ENCODE data around the gene CD22. TPM values are rescaled to one million over a fixed set of nuclear protein-coding genes. Genes with fewer than 3 reads are reported as not detected.
"Not testable (repeated sequence)": the region's sequence is repeated elsewhere in the genome, so short reads cannot be mapped to it uniquely, and the experiment has no call there.

The CD22 gene
- total and polyA plus RNA-seq, 7 donors: 0.11 to 3.2 (median 0.32) TPM

- 75 to 78% (median 78%) methylated on average over 12 of the region's 12 CpGs for WGBS, 3 donors
Measured at GRCh38 chr19:35375505-35376307, 46.7 kb downstream of the CD22 start.

GRCh38 chr19:35377656-35378055 lies 48.7 kb downstream of the CD22 start:
- H3K36me3 ChIP-seq (ENCODE audit: insufficient read depth in 1 of 2, low read depth in 1 of 2): no peaks in the 10 kb centered on the region
- no peak overlapping the region for H3K27ac ChIP-seq
- intact Hi-C loops (cut with DNase I): loop anchor here in 1 of 2 donors (1.0 kb wide), 1 partner anchor 20 kb away; no protein-coding TSS in a partner anchor
- ATAC-seq (no peak), DNase-seq (peak in 1 of 2 donors; percentile 69)
- no peaks in the 10 kb centered on the region for H3K4me1 ChIP-seq
- TF ChIP-seq CTCF (IDR thresholded peaks at IDR 0.05): no peak
- H3K4me3 ChIP-seq: no peak overlapping the region
- peaks cover 0 to 2% (median 0%) of the 10 kb centered on the region in 3 donors for H3K27me3 ChIP-seq (ENCODE audit: insufficient read depth in 3 of 3, low read length in 2 of 3)
- no peaks in the 10 kb centered on the region for H3K9me3 ChIP-seq
- 28 to 64% (median 56%) methylated on average over 1 of the region's 1 CpG for WGBS, 3 donors

More at GRCh38 chr19:35375505-35376307, 46.7 kb downstream of the CD22 start:
- H3K4me1 ChIP-seq: no peaks in the 10 kb centered on the region
- ATAC-seq (no peak), DNase-seq (no peak)
- intact Hi-C loops (cut with DNase I): loop anchor here in 1 of 2 donors (2.0 kb wide), 1 partner anchor 17 kb away; the partner anchor contains the start of gene FFAR3
- no peak overlapping the region for H3K4me3 ChIP-seq
- no peak for TF ChIP-seq CTCF (IDR thresholded peaks at IDR 0.05)
- H3K27ac ChIP-seq: no peak overlapping the region
- H3K9me3 ChIP-seq: no peaks in the 10 kb centered on the region
- H3K36me3 ChIP-seq (ENCODE audit: insufficient read depth in 1 of 2, low read depth in 1 of 2): no peaks in the 10 kb centered on the region
- H3K27me3 ChIP-seq (ENCODE audit: insufficient read depth in 3 of 3, low read length in 2 of 3): peaks cover 0 to 2% (median 0%) of the 10 kb centered on the region in 3 donors

- no peaks in the 10 kb centered on the region for H3K36me3 ChIP-seq (ENCODE audit: insufficient read depth in 1 of 2, low read depth in 1 of 2)
- H3K27me3 ChIP-seq (ENCODE audit: insufficient read depth in 3 of 3, low read length in 2 of 3): peaks cover 0 to 2% (median 0%) of the 10 kb centered on the region in 3 donors
- H3K9me3 ChIP-seq: no peaks in the 10 kb centered on the region
- no peak for DNase-seq
- H3K27ac ChIP-seq: no peak overlapping the region
- WGBS, 3 donors: 84 to 97% (median 90%) methylated on average over 3 of the region's 3 CpGs
- ATAC-seq: no peak
- no peak overlapping the region for H3K4me3 ChIP-seq
- intact Hi-C loops (cut with DNase I): no loop called here
- no peaks in the 10 kb centered on the region for H3K4me1 ChIP-seq
- TF ChIP-seq CTCF (IDR thresholded peaks at IDR 0.05): no peak
Measured at GRCh38 chr19:35378356-35378755, 49.4 kb downstream of the CD22 start.

- H3K4me3 ChIP-seq; ATAC-seq; H3K27ac ChIP-seq; intact Hi-C loops (cut with DNase I); DNase-seq; H3K4me1 ChIP-seq; H3K9me3 ChIP-seq; H3K27me3 ChIP-seq (ENCODE audit: insufficient read depth in 3 of 3, low read length in 2 of 3); H3K36me3 ChIP-seq (ENCODE audit: insufficient read depth in 1 of 2, low read depth in 1 of 2): not testable (repeated sequence)
- WGBS, 3 donors: 85 to 92% (median 91%) methylated on average over 5 of the region's 5 CpGs
Measured at GRCh38 chr19:35379545-35379944, 50.6 kb downstream of the CD22 start.

- intact Hi-C loops (cut with DNase I): no loop called here
- peaks cover 0 to 2% (median 0%) of the 10 kb centered on the region in 3 donors for H3K27me3 ChIP-seq (ENCODE audit: insufficient read depth in 3 of 3, low read length in 2 of 3)
- ATAC-seq (no peak), DNase-seq (no peak)
- TF ChIP-seq CTCF (IDR thresholded peaks at IDR 0.05): no peak
- H3K27ac ChIP-seq: no peak overlapping the region
- 35 to 36% (median 35%) methylated on average over 1 of the region's 1 CpG for WGBS, 3 donors
- no peaks in the 10 kb centered on the region for H3K36me3 ChIP-seq (ENCODE audit: insufficient read depth in 1 of 2, low read depth in 1 of 2)
- no peaks in the 10 kb centered on the region for H3K4me1 ChIP-seq
- H3K4me3 ChIP-seq: no peak overlapping the region
- H3K9me3 ChIP-seq: no peaks in the 10 kb centered on the region
Measured at GRCh38 chr19:35379992-35380391, 51.0 kb downstream of the CD22 start.

All from psoas muscle (tissue), 8 donors.